GM21423 (cell line): Measurements from ENCODE around the gene FBXO34.

Source experiments
- ATAC-seq: cut with Tn5 transposase; IDR thresholded peaks from one replicate; pipeline ENCODE4 v1.9.1; 2021; ENCODE audit warnings: mild to moderate bottlenecking, moderate library complexity; ENCODE audit not compliant: unreplicated experiment

The FBXO34 gene

DNA sequence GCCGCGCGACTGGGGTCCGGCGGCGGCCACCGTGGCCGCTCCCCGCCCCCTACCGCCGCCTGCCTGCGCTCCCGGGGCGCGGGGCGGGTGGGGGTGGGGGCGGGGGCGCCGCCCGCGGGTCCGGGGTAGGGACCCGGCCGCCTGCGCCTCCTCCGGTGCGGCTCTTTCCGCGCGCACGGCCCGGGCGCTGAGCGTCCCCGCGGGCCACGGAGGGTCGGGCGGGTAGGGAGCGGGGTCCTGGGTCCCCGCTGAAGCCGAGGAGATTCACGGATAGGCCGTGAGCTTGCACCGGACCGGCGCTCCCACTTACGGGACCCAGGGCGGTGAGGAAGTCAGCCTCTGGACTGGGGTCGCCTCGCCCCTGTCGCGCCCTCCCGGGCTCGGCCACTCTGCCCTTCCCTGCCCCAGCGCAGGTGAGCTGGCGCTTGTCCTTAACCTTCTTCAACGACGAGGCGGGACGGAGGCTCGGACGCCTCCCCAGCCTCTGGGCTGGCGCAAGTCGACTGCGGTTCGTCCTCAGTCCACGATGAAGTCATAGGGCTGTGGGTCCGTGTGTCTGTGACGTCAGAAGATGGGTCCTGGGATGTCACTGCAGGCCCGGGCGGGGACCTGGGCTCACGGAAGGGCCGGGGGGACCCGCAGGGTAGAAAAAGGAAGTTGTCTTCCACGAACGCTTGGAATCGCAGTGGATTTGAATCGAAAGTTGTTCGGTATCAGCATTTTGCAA lies 514 bp downstream of the FBXO34 start:
- peak; percentile 30 for ATAC-seq

DNA sequence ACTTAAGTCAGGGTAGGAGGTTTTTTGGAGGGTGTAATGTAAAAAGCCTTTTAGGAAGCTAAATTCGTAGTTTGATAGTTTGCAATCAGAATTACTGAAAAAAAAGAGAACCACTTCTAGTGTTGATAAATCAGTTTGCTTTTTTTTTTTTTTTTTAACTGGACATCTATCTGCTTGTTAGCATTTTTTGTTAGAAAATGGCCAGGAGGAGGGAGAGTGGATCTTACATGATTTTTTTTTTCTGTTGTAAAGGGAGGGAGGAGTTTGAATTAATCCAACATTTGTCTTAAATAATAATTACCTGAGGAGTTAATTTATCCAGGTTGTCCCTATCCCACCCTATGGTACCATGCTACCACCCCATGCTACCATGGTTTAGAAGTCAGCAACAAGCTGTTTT lies 1.2 kb downstream of the FBXO34 start:
- no peak for ATAC-seq

DNA sequence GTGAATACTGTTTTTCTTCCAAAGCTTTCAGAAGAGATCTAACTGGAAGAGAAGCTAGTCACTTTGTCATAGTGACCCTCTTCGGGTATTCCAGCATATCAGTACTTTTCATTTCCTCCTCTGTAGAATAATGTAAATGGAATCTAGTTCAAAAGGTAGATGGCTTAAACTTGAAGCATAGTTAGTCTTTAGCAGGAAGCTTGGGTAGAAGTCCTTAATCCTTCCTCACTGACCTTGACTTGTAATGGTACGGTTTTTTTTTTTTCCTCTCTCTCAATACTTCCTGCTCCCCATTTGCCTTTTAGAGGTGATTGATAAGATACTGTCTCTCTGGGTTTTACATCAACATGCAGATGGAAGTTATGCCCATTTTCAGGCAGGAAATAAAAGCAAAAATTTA lies 1.7 kb downstream of the FBXO34 start:
- no peak for ATAC-seq

DNA sequence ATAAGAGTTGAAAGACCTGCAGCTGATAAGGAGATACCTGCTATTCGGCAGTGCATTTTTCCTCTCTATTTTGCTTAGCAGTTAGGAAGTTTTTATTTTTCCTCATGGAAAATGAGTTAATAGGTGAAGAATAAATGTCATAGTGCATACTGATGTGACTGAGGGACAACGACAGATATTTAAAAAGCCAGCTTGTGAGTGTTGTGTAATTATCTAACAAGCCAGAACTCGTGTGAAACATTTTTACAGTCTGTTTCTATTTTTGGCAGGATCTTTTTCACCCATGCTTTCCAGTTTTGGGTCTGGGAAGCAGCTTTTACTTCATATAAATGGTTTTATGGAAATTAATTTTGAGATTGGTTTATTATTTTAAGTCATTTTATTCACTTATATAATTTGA lies 2.9 kb downstream of the FBXO34 start:
- no peak for ATAC-seq

DNA sequence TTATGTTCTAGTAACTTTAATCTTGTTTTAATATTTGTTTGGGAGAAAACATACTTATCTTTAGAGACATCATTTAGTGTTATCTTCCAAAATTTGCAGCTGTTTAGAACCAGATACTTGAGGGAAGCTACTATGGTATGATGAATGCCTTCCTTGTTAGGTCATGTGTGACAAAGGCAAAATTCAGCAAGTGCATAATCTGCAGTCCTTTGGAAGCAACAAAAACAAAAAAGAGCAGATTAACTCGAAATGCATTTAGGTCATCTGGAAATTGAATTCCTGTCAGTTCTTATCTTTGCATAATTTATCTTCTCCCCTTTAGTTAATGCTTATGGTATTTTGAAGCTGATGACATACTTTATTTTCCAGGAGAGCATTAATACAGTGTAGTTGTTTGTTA lies 3.5 kb downstream of the FBXO34 start:
- no peak for ATAC-seq

DNA sequence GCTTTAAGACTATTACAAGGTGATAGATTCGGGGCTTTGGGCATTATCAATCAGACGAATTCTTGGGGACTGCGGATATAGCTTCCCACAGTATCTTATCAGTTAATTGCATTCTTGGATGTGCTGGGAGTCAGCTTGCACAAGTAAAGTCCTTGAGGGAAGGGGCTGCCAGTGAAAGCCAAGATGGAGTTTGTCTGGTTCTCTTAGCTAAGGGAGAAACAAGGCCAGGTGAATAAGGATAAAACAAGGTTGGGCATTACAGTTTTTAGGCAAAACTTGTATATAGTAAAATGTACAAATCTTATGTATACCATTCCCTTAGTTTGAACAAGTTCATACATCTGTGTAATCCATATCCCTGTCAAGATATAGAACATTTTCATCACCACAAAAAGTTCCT lies 5.5 kb downstream of the FBXO34 start:
- ATAC-seq: no peak

DNA sequence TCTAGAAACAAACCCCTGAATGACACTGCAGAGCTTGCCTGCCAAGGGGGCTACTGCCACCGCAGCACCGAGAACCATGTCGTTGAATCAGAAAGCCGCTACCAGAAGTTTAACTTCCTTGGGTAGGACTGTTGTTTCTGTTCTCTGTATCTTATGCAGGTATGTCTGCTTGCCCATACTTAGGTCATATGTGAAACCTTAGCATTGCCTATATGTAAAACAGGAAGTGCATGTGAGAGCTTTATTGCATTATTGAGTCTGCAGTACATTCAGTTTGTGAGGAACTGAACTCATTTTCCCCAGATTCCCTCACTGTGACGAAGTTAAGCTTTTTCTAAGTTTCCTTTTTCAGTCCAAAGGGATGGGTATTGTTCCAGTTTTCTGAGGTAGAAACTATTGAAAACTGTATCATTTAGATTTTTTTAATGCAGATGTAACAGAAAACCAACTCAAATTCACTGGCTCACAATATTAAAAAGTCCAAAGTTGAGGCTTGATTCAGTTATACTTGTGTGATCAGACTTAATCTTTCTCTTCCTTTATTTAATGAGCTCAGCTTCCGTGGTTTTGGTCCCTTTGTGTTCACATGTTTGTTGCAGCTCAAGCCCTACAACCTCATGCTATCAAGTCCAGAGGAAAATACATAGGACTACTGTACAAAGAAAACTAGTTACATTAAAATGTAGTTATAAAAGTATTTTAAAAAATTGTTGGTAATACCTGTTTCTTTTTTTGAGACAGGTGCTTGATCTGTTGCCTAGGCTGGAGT lies 6.9 kb downstream of the FBXO34 start:
- ATAC-seq: peak; percentile 87

DNA sequence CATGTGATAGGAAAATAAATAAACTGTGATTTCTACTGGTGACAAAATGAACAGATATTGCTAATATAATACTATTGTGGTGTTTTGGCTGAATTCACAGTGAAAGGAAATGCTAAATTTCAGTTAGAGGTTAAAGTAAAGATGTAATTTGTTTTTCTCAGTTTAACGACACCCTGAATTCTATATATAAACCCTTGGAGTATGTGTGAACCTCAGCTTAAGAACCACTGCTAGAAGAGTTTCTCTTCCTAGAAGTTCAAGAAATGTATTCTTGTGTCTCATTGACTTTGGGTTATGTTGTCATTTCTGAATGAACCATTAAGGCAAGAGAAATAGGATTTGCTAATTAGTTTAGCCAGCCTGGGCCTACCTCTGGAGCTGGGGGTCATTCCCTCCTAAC lies 8.2 kb downstream of the FBXO34 start:
- peak; percentile 42 for ATAC-seq

DNA sequence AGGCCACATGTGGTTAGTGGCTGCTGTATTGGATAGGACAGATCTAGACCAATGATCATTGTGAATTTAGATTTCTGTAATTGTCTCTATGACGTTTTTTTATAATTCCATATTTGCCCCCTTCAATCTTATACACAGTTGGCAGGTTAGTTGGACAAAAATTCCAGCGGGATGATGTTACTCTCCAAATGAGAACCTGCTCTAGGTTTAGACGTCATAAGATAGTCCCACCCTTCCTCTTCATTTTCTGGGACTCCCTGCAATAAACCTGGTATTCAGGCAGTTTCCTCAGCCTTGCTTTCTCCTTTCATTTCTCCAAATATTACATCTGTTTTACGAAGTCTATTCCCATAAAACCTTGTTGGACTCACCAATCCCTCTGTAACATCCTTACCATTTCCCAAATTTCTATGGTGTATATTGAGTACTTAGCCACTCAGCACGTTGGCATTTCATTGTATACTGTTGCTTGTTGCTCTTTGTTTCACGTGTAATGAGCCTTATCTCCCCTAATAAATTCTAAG lies 10.2 kb downstream of the FBXO34 start:
- no peak for ATAC-seq

DNA sequence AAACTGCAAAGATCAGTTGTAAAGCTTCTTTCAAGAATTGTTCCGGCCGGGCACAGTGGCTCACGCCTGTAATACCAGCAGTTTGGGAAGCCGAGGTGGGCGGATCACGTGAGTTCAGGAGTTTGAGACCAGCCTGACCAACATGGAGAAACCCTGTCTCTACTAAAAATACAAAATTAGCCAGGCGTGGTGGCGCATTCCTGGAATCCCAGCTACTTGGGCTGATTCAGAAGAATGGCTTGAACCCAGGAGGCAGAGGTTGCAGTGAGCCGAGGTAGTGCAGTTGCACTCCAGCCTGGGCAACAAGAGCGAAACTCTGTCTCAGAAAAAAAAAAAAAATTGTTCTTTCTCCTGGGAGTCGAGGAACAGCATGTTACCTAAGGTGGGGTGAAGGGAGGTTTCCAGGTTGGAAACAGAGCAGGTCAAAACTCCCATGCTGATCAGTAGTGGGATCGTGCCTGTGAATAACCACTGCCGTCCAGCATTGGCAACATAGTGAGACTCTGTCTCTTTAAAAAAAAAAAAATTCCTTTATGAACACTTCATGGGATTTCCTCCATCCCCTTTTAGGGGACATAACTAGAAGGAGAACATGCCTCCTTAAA lies 13.9 kb downstream of the FBXO34 start:
- no peak for ATAC-seq

DNA sequence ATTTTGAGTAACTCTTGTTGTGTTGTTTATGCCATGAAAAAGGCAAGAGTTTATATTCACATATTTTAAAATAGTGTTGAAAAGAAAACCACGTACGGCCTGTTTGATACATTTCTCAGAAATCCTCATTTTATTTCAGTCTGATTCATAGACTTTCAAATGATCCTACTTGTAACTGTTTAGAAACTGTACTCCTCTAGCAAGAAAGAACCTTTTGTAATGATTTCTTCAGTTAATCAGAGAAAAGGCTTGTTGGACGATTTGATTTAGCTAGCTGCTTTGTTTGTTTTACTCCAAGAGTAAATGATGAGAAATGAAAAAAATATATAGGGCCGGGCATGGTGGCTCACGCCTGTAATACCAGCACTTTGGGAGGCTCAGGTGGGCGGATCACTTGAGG lies 17.2 kb downstream of the FBXO34 start:
- no peak for ATAC-seq

DNA sequence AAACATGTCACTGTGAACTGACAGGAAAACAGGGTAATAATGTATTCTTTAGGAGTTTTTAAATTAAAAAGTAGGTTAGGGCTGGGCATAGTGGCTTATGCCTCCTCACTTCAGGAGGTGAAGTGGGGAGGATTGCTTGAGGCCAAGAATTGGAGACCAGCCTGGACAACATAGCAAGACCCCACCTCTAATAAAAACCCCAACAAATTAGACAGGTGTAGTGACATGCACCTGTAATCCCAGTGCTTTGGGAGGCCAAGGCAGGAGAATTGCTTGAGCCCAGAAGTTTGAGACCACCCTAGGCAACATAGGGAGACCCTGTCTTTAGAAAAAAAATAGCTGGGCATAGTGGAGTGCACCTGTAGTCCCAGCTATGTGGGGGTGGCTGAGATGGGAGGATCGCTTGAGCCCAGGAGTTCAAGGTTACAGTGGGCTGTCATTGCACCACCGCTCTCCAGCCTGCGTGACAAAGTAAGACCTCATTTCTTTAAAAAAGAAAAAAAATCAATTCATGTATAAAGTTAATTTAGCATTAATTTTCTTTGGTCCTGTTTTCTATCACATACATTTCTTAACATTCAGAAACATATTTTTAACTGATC lies 20.4 kb downstream of the FBXO34 start:
- no peak for ATAC-seq

DNA sequence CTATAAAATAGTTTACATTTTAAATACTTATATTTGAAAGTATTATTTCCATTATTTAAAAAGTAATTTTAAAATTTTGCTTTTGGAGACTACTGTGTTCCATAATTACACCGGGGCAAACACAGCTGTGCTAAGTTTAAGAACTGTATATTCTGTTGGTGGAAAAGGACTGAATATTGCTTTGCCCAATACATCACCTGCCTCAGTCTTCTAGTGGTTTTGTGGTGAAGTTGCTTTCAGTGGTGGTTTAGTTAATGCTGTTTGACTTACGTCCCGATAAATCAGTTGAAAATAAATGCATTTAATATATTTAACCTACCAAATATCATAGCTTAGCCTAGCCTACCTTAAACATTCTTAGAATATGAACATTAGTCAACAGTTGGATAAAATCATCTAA lies 23.4 kb downstream of the FBXO34 start:
- no peak for ATAC-seq

DNA sequence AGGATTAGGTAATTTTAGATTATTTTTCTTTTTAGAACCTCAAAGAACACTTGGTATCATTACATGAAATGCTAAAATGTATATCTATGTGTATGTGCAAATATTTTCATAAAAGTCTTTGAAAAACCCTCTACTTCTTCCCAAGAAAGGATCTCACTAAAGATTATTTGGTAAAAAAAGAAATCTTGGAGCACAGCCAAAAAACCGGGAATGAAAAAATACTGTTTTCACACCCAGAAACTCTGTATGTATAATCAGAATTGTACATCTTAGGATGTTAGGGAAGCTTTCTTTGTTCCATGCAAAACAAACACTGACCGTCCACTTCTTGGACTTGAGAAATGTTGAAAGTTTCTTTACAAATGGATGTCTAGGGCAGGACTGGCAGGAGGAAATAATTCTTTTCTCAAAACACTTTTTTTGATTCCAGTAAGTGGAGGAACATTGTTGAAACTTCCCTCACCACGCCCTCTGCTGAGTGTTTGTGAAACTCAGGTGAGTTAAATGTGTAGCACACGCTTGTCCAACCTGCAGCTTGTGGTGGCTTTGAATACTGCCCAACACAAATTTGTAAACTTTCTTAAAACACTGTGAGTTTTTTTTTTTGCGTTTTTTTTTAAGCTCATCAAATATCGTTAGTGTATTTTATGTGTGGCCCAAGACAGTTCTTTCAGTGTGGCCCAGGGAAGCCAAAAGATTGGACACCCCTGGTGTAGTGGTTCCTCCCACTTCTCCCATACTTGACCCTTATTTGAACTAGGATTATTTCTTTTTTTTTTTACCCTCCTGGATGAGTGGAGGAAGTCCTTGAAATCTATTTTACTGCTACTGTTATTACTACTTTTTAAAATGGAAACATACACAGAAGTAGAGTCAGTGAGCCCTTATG lies 26.6 kb downstream of the FBXO34 start:
- ATAC-seq: no peak

DNA sequence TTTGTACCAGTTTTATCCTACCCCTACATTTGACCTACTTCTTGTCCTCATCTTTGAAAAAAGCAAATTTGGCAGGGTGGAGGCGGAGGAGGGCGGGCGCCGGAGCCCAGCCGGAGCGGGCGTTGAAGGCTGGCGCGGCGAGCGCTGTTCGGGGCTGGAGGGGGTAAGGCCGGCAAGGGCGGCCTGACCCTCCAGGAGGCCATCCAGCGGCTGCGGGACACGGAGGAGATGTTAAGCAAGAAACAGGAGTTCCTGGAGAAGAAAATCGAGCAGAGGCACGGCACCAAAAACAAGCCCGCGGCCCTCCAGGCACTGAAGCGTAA lies 27.2 kb downstream of the FBXO34 start:
- no peak for ATAC-seq

DNA sequence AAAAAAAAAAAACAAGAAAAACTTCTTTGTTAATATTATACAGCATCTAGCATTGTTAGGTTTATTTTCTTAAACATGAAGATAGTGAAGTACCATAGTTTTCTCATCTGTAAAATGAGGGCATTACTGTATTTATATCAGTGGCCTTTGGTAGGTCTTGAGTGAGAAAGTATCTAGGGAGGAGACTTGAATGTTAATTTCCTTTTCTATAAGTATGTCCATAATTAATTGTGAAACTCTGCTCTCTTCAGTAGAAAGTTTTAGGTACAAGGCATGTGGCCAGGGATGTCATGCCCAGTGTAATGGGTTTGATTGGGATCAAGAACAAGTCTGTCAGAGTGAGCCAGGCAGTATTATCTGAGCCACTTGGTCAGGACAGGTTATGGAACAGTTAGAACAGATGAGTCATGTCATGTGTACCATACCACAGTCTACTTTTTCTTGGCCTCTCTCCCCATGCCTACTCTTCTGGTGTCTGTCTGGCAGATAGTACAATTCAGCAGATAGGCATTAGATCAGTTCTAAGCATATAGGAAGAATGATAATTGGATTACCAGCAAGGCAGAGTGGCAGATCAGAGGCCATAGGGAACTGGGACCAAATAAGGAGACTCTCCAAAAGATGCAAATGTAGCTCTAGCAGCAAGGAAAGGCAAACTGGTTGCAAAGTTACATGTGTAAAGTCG lies 30.4 kb downstream of the FBXO34 start:
- ATAC-seq: no peak

DNA sequence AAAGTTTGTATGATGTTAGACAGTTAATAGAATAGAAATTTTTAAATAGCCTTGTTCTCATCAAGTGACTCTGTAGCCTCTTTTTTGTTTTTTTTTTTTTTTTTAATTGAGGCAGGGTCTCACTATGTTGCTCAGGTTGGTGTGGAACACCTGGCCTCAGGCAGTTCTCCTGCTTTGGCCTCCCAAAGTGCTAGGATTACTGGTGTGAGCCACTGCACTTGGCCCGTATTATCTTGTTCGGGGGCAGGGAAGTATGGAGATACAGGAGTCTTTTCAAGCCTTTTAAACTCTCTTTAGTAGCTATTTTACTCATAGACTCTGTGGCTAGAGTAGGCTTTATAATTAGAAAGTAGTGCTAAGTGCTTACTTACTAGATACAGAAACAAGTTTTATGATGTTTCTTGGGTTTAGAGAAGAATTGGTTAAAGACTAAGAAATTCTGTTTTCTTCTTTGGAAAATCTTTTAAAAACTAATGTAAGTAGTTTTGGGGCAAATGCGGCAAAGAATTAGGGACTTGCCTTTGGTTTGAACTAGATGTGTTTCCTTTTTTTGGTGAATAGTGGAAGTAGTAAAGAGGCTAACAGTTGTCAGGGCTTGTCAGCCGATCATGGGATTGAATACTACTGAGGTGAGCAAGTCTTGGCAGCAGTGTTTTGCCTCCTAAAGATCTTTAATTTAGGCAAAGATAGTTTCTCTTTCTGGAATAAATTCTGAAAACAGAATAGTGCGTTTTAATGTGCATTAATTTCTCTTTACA lies 31.3 kb downstream of the FBXO34 start:
- ATAC-seq: no peak

DNA sequence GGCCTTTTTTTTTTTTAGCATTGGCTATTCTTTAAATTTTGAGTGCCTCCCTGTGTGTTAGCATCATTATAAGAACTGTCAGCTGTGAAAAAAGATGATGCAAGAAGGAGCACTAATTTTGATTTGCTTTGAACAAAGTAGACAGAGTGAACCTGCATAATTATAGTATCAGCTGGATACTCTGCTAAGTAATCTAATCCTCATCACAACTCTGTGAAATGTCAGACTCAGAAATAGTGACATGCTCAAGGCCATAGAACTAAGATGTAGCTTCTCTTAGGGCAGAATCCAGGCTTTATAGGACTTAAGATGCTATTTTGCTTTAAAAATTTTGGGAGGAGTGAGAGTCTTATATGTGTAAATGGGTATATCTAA lies 31.9 kb downstream of the FBXO34 start:
- ATAC-seq: no peak

DNA sequence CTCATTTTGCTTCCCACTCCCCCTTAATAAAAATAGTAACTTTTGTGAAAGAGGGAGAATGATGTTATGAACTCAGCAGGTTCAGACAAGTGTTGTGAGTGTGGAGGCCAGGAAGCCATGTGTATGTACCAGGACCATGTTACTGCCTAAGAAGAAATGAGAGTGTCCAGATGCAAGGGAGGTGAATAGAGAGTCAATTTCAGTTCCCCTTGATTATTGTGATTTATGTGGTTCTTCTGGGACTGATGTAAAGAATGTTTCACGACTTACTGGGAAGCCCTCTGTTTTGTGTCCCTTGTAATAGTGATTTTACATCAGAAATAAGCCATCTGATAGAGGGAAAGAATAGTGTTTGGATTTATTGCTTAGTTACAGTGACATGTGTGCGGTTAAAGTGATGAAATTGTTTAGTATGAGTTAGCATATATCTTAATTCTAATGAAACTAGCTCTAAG lies 32.5 kb downstream of the FBXO34 start:
- ATAC-seq: no peak
